MM.1S (cell line): Measurements from ENCODE around the gene DAZAP1.

ENCODE experiments used
- DNase-seq: peaks from one replicate; pipeline ENCODE4 v3.0.0-alpha.2; 2015
- H2AFZ ChIP-seq: fragments of 300-600 bp; sonication (generic); 2 replicates; pipeline ENCODE4 v1.6.0; 2016; ENCODE audit warnings: antibody characterized with exemption, low read length
- H3F3A ChIP-seq: fragments of 300-600 bp; sonication (generic); 2 replicates; pipeline ENCODE4 v1.6.1; 2016; ENCODE audit warnings: mild to moderate bottlenecking, antibody characterized with exemption, low read length, moderate library complexity, mixed read lengths; ENCODE audit not compliant: insufficient read depth
- H3K27ac ChIP-seq: fragments of 300-600 bp; sonication (generic); 2 replicates; pipeline ENCODE4 v1.5.1; 2016; ENCODE audit warnings: mild to moderate bottlenecking, low read length
- H3K27me3 ChIP-seq: fragments of 300-600 bp; sonication (generic); replicated peaks from 2 replicates; pipeline ENCODE4 v1.6.0; 2016; ENCODE audit warnings: low read length; ENCODE audit not compliant: insufficient read depth
- H3K36me3 ChIP-seq: fragments of 300-600 bp; sonication (generic); replicated peaks from 2 replicates; pipeline ENCODE4 v1.6.1; 2016; ENCODE audit warnings: mild to moderate bottlenecking, low read length, mixed read lengths; ENCODE audit not compliant: insufficient read depth
- H3K4me1 ChIP-seq: fragments of 300-600 bp; sonication (generic); 2 replicates; pipeline ENCODE4 v1.6.1; 2016; ENCODE audit warnings: low read length, mixed read lengths
- H3K4me2 ChIP-seq: fragments of 300-600 bp; sonication (generic); 2 replicates; pipeline ENCODE4 v1.6.0; 2016; ENCODE audit warnings: low read depth, low read length
- H3K4me3 ChIP-seq: fragments of 300-600 bp; sonication (generic); 2 replicates; pipeline ENCODE4 v1.5.1; 2016; ENCODE audit warnings: low read length, mixed read lengths
- H3K79me2 ChIP-seq: fragments of 300-600 bp; sonication (generic); 2 replicates; pipeline ENCODE4 v1.6.1; 2016; ENCODE audit warnings: mixed run types, low read length, mixed read lengths
- H3K9ac ChIP-seq: fragments of 300-600 bp; sonication (generic); 2 replicates; pipeline ENCODE4 v1.6.1; 2016; ENCODE audit warnings: low read length, mixed read lengths
- H3K9me2 ChIP-seq: fragments of 300-600 bp; sonication (generic); replicated peaks from 2 replicates; pipeline ENCODE4 v1.6.1; 2016; ENCODE audit warnings: mild to moderate bottlenecking, low read length, mixed read lengths; ENCODE audit not compliant: insufficient read depth
- H3K9me3 ChIP-seq: fragments of 300-600 bp; sonication (generic); replicated peaks from 2 replicates; pipeline ENCODE4 v1.6.1; 2016; ENCODE audit warnings: mild to moderate bottlenecking, low read length, mixed read lengths; ENCODE audit not compliant: insufficient read depth
- H4K20me1 ChIP-seq: fragments of 300-600 bp; sonication (generic); 2 replicates; pipeline ENCODE4 v1.6.1; 2016; ENCODE audit warnings: mild to moderate bottlenecking, low read length, moderate library complexity, mixed read lengths; ENCODE audit not compliant: insufficient read depth
- EZH2 ChIP-seq: fragments of 300-600 bp; sonication (generic); optimal IDR thresholded peaks from 2 replicates; pipeline ENCODE3; 2017; ENCODE audit warnings: low read depth, mild to moderate bottlenecking, antibody characterized with exemption, low read length, mixed read lengths
- EZH2phosphoT487 ChIP-seq: fragments of 300-600 bp; sonication (generic); IDR thresholded peaks from 2 replicates; pipeline ENCODE4 v1.6.1; 2018; ENCODE audit warnings: antibody characterized with exemption, low read length
- TF ChIP-seq, protein P1 (sequence below): fragments of 300-600 bp; sonication (generic); IDR thresholded peaks from 2 replicates; pipeline ENCODE4 v1.5.1; 2016; ENCODE audit warnings: antibody characterized with exemption, low read length, mixed read lengths

Gene DAZAP1

DNA sequence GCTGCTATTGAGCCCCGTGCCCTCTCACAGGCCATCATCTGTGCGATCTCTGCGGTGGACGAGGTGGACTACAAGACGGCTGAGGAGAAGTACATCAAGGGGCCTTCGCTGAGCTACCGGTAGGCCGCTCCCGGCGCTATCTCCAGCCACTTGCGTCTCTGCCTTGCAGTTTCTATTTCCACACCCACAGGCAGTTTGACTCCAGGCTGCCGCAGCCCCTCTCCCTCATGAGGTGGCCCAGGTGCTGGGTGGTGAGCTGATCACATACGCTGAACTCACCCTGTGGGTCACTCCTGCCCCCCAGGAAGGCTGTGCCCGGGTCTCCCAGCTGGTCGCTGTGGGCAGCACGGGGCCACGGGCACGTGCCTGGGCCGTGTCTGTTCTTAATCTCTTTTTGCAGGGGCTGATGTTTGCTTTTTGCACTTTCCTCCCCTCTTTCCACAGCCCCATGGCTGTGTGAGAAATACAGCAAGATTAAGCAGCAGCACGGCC is 34.3 kb upstream of the DAZAP1 start:
- no peak overlapping the region for H3K4me3 ChIP-seq
- H3K27ac ChIP-seq = no peak overlapping the region
- no peaks in the 10 kb centered on the region for H3K79me2 ChIP-seq
- H4K20me1 ChIP-seq = no peaks in the 10 kb centered on the region
- H3K4me1 ChIP-seq = no peaks in the 10 kb centered on the region
- no peaks in the 10 kb centered on the region for H3F3A ChIP-seq
- no peaks in the 10 kb centered on the region for H3K9me3 ChIP-seq
- H2AFZ ChIP-seq = no peak overlapping the region
- no peak overlapping the region for H3K9ac ChIP-seq
- TF ChIP-seq EZH2phosphoT487 (no peak), EZH2 (no peak)
- TF ChIP-seq, protein P1, sequence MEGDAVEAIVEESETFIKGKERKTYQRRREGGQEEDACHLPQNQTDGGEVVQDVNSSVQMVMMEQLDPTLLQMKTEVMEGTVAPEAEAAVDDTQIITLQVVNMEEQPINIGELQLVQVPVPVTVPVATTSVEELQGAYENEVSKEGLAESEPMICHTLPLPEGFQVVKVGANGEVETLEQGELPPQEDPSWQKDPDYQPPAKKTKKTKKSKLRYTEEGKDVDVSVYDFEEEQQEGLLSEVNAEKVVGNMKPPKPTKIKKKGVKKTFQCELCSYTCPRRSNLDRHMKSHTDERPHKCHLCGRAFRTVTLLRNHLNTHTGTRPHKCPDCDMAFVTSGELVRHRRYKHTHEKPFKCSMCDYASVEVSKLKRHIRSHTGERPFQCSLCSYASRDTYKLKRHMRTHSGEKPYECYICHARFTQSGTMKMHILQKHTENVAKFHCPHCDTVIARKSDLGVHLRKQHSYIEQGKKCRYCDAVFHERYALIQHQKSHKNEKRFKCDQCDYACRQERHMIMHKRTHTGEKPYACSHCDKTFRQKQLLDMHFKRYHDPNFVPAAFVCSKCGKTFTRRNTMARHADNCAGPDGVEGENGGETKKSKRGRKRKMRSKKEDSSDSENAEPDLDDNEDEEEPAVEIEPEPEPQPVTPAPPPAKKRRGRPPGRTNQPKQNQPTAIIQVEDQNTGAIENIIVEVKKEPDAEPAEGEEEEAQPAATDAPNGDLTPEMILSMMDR = no peak
- no peaks in the 10 kb centered on the region for H3K27me3 ChIP-seq
- H3K36me3 ChIP-seq = no peaks in the 10 kb centered on the region
- no peaks in the 10 kb centered on the region for H3K9me2 ChIP-seq
- no peak overlapping the region for H3K4me2 ChIP-seq
- DNase-seq = no peak

DNA sequence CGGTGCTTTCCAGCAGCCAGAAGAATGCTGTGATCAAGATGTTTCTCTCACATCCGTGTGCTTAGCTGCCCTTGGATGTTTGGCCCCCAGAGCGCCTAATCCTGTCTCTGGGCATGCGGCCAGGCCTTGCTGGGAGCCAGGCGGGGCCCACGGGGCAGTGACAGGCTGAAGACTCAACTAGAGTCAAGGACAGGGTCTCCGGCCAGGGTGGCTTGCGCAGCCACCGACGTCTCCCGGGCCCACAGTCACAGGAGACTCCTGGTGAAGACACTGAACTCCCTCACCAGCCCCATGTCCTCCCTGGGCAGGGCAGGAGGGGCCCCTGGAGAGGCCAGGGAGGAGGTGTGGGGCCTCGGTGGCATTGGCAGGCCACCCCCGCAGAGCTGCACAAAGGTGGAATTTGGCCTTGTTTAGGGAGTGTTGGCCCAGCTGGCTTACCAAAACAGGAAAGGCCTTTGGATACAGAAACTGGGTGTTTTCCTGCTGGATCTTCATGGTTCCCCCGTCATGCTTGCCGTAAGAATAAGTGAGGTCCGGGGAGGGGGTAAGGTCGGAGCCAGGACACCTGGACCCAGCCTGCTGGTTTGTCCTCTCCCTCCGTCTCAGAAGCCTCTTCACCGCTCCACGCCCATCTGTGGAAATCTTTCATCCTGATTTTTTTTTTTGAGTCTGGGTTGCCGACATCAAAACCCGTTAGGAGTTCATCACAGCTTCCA is 33.7 kb upstream of the DAZAP1 start:
- no peaks in the 10 kb centered on the region for H3K9me2 ChIP-seq

DNA sequence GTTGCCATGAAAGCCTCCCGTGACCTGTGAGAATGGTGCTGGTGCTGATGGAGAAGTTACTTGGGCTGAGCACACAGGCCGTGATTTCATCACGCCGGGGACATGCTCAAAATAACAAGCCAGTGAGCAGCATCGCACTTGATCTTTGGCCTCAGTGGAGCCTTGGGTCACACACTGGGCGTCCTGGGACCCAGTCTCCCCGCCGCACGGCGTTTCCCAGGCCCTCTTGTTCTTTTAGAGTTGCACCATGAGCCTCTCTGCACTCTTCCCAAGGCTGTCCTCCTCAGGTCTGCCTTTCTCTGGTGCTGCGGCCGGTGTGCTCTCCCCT is 33.2 kb upstream of the DAZAP1 start:
- Histone ChIP-seq H3K4me1 (no peaks in the 10 kb centered on the region), H4K20me1 (no peaks in the 10 kb centered on the region), H3K27ac (no peak overlapping the region), H3K79me2 (no peaks in the 10 kb centered on the region), H3K9ac (no peak overlapping the region), H3K4me3 (no peak overlapping the region), H2AFZ (no peak overlapping the region), H3K36me3 (no peaks in the 10 kb centered on the region), H3K9me3 (no peaks in the 10 kb centered on the region), H3K9me2 (no peaks in the 10 kb centered on the region), H3F3A (no peaks in the 10 kb centered on the region), H3K4me2 (no peak overlapping the region), H3K27me3 (no peaks in the 10 kb centered on the region)
- TF ChIP-seq, protein P1 = no peak
- TF ChIP-seq EZH2 (no peak), EZH2phosphoT487 (no peak)
- DNase-seq = no peak

More for the DNA sequence above, 33.7 kb upstream of the DAZAP1 start:
- Histone ChIP-seq H3K4me1 (no peaks in the 10 kb centered on the region), H3K9me3 (no peaks in the 10 kb centered on the region), H3K36me3 (no peaks in the 10 kb centered on the region), H3K27ac (no peak overlapping the region), H3K4me2 (no peak overlapping the region), H3K9ac (no peak overlapping the region), H3F3A (no peaks in the 10 kb centered on the region), H2AFZ (no peak overlapping the region), H3K4me3 (no peak overlapping the region), H3K79me2 (no peaks in the 10 kb centered on the region), H3K27me3 (no peaks in the 10 kb centered on the region), H4K20me1 (no peaks in the 10 kb centered on the region)
- TF ChIP-seq, protein P1 = no peak
- TF ChIP-seq EZH2 = no peak
- TF ChIP-seq EZH2phosphoT487 = no peak
- DNase-seq = no peak
